Activated T-cell treated with anti-CD3 and anti-CD28 coated beads, Interleukin-2, amount 50 U/mL, for 24 hours (primary cell): ENCODE data around the gene TLE4.
A peak's percentile ranks its signal among the peaks of the same experiment; 100 is the strongest.
"Not testable (repeated sequence)": the region's sequence is repeated elsewhere in the genome, so short reads cannot be mapped to it uniquely, and the experiment has no call there.

Experiments
- DNase-seq: peaks from one replicate; pipeline ENCODE4 v3.0.0-alpha.2; 2020
- H3K27ac Mint-ChIP-seq: 2 replicates; pipeline ENCODE4 v1.8.0; 2020; ENCODE audit warnings: mild to moderate bottlenecking, mixed read lengths
- H3K27me3 Mint-ChIP-seq: 2 replicates; pipeline ENCODE4 v1.8.0; 2020; ENCODE audit warnings: mixed read lengths
- H3K36me3 Mint-ChIP-seq: 2 replicates; pipeline ENCODE4 v1.8.0; 2020; ENCODE audit warnings: low read depth, mixed read lengths
- H3K4me1 Mint-ChIP-seq: 2 replicates; pipeline ENCODE4 v1.8.0; 2020; ENCODE audit warnings: low read depth, mixed read lengths
- H3K4me3 Mint-ChIP-seq: 2 replicates; pipeline ENCODE4 v1.8.0; 2020; ENCODE audit warnings: mild to moderate bottlenecking, moderate library complexity, mixed read lengths
- H3K9me3 Mint-ChIP-seq: 2 replicates; pipeline ENCODE4 v1.8.0; 2020; ENCODE audit warnings: mixed read lengths

The TLE4 gene

GRCh38 chr9:79571309-79572031 is at the start of gene TLE4:
TLE4 (plus strand) TSS chr9:79571965; CDS start chr9:79572791, 826 bp downstream.
- Mint-ChIP-seq H3K27ac (peak within 1 kb of the TSS; percentile 79), H3K4me3 (peak within 1 kb of the TSS; percentile 84), H3K36me3 (peaks cover 4% of the 10 kb centered on the region), H3K27me3 (peaks cover 14% of the 10 kb centered on the region), H3K4me1 (peaks cover 34% of the 10 kb centered on the region), H3K9me3 (no peaks in the 10 kb centered on the region)
- peak; percentile 99 for DNase-seq

- Mint-ChIP-seq H3K4me3 (no peak overlapping the region), H3K27me3 (no peaks in the 10 kb centered on the region), H3K27ac (no peak overlapping the region), H3K9me3 (peaks cover 9% of the 10 kb centered on the region), H3K36me3 (no peaks in the 10 kb centered on the region), H3K4me1 (peaks cover 2% of the 10 kb centered on the region)
- no peak for DNase-seq
These were observed 49.0 kb upstream of the TLE4 start for GRCh38 chr9:79522793-79523192.

- no peak overlapping the region for H3K4me3 Mint-ChIP-seq
- no peaks in the 10 kb centered on the region for H3K27me3 Mint-ChIP-seq
- H3K4me1 Mint-ChIP-seq: peaks cover 2% of the 10 kb centered on the region
- peaks cover 9% of the 10 kb centered on the region for H3K9me3 Mint-ChIP-seq
- no peaks in the 10 kb centered on the region for H3K36me3 Mint-ChIP-seq
- no peak for DNase-seq
- H3K27ac Mint-ChIP-seq: no peak overlapping the region
These were observed 47.5 kb upstream of the TLE4 start for GRCh38 chr9:79524266-79524665.

GRCh38 chr9:79526149-79526672 is 45.6 kb upstream of the TLE4 start:
- Mint-ChIP-seq H3K36me3 (no peaks in the 10 kb centered on the region), H3K9me3 (peaks cover 9% of the 10 kb centered on the region), H3K4me1 (peaks cover 2% of the 10 kb centered on the region), H3K4me3 (no peak overlapping the region), H3K27ac (no peak overlapping the region), H3K27me3 (no peaks in the 10 kb centered on the region)
- DNase-seq: no peak

GRCh38 chr9:79535534-79535933 is 36.2 kb upstream of the TLE4 start:
- Mint-ChIP-seq H3K27ac (no peak overlapping the region), H3K9me3 (peaks cover 3% of the 10 kb centered on the region), H3K36me3 (no peaks in the 10 kb centered on the region), H3K4me1 (no peaks in the 10 kb centered on the region), H3K27me3 (peaks cover 5% of the 10 kb centered on the region), H3K4me3 (no peak overlapping the region)
- no peak for DNase-seq

- Mint-ChIP-seq H3K9me3 (peaks cover 3% of the 10 kb centered on the region), H3K4me3 (no peak overlapping the region), H3K27me3 (peaks cover 5% of the 10 kb centered on the region), H3K27ac (no peak overlapping the region), H3K4me1 (peaks cover 2% of the 10 kb centered on the region), H3K36me3 (no peaks in the 10 kb centered on the region)
- DNase-seq: no peak
These were observed 33.9 kb upstream of the TLE4 start for GRCh38 chr9:79537838-79538237.

GRCh38 chr9:79542735-79543620 is 28.8 kb upstream of the TLE4 start:
- no peak overlapping the region for H3K27ac Mint-ChIP-seq
- no peak overlapping the region for H3K4me3 Mint-ChIP-seq
- H3K9me3 Mint-ChIP-seq: peaks cover 14% of the 10 kb centered on the region
- peaks cover 3% of the 10 kb centered on the region for H3K36me3 Mint-ChIP-seq
- DNase-seq: no peak
- peaks cover 6% of the 10 kb centered on the region for H3K27me3 Mint-ChIP-seq
- peaks cover 24% of the 10 kb centered on the region for H3K4me1 Mint-ChIP-seq

GRCh38 chr9:79544375-79544774 is 27.4 kb upstream of the TLE4 start:
- H3K36me3 Mint-ChIP-seq, DNase-seq, H3K27me3 Mint-ChIP-seq: not testable (repeated sequence)
- Mint-ChIP-seq H3K4me1 (peaks cover 24% of the 10 kb centered on the region), H3K4me3 (peak overlapping the region; percentile 56), H3K9me3 (peaks cover 14% of the 10 kb centered on the region), H3K27ac (peak overlapping the region; percentile 48)

GRCh38 chr9:79551586-79551985 is 20.2 kb upstream of the TLE4 start:
- H3K36me3 Mint-ChIP-seq: no peaks in the 10 kb centered on the region
- no peaks in the 10 kb centered on the region for H3K27me3 Mint-ChIP-seq

GRCh38 chr9:79551994-79552393 is 19.8 kb upstream of the TLE4 start:
- Mint-ChIP-seq H3K4me1 (no peaks in the 10 kb centered on the region), H3K27ac (no peak overlapping the region), H3K27me3 (no peaks in the 10 kb centered on the region), H3K4me3 (no peak overlapping the region), H3K9me3 (peaks cover 5% of the 10 kb centered on the region), H3K36me3 (no peaks in the 10 kb centered on the region)
- DNase-seq: no peak

More at GRCh38 chr9:79551586-79551985, 20.2 kb upstream of the TLE4 start:
- Mint-ChIP-seq H3K27ac (no peak overlapping the region), H3K4me1 (no peaks in the 10 kb centered on the region), H3K9me3 (peaks cover 7% of the 10 kb centered on the region), H3K4me3 (no peak overlapping the region)
- DNase-seq: no peak

GRCh38 chr9:79555474-79556089 is 16.2 kb upstream of the TLE4 start:
- H3K4me1 Mint-ChIP-seq: peaks cover 2% of the 10 kb centered on the region
- H3K27me3 Mint-ChIP-seq: no peaks in the 10 kb centered on the region
- H3K36me3 Mint-ChIP-seq: no peaks in the 10 kb centered on the region
- H3K27ac Mint-ChIP-seq: no peak overlapping the region
- H3K9me3 Mint-ChIP-seq: peaks cover 2% of the 10 kb centered on the region
- no peak overlapping the region for H3K4me3 Mint-ChIP-seq
- DNase-seq: no peak

- no peak for DNase-seq
- Mint-ChIP-seq H3K36me3 (no peaks in the 10 kb centered on the region), H3K4me1 (peaks cover 8% of the 10 kb centered on the region), H3K9me3 (no peaks in the 10 kb centered on the region), H3K4me3 (no peak overlapping the region), H3K27me3 (peaks cover 8% of the 10 kb centered on the region), H3K27ac (no peak overlapping the region)
These were observed 12.1 kb upstream of the TLE4 start for GRCh38 chr9:79559495-79560181.

GRCh38 chr9:79562749-79563386 is 8.9 kb upstream of the TLE4 start:
- Mint-ChIP-seq H3K9me3 (no peaks in the 10 kb centered on the region), H3K27me3 (peaks cover 29% of the 10 kb centered on the region), H3K36me3 (no peaks in the 10 kb centered on the region), H3K4me1 (peaks cover 17% of the 10 kb centered on the region), H3K27ac (no peak overlapping the region), H3K4me3 (no peak overlapping the region)
- no peak for DNase-seq

GRCh38 chr9:79564105-79564504 is 7.7 kb upstream of the TLE4 start:
- no peak for DNase-seq
- Mint-ChIP-seq H3K27ac (no peak overlapping the region), H3K36me3 (no peaks in the 10 kb centered on the region), H3K27me3 (peaks cover 29% of the 10 kb centered on the region), H3K9me3 (no peaks in the 10 kb centered on the region), H3K4me3 (no peak overlapping the region), H3K4me1 (peaks cover 17% of the 10 kb centered on the region)
